ENCODE measurements around the gene LUC7L3.

- TF ChIP-seq CTCF (IDR thresholded peaks at IDR 0.05) (no peak), POLR2A (IDR thresholded peaks at IDR 0.05) (no peak), POLR2AphosphoS5 (IDR thresholded peaks at IDR 0.05) (no peak)
Measured at GRCh38 chr17:50699410-50699809, 20.0 kb upstream of the LUC7L3 start.
